GM21447 (cell line): ENCODE data around the gene SMIM10.
"Not testable (repeated sequence)": the region's sequence is repeated elsewhere in the genome, so short reads cannot be mapped to it uniquely, and the experiment has no call there.

ENCODE experiments used
- ATAC-seq: cut with Tn5 transposase; IDR thresholded peaks from one replicate; pipeline ENCODE4 v1.9.1; 2021; ENCODE audit not compliant: unreplicated experiment

Gene SMIM10

GRCh38 chrX:134990801-134991481 lies at the start of gene SMIM10:
Gene SMIM10, plus strand, starts transcription at chrX:134990991. Its CDS starts 105 bp downstream, at chrX:134991096.
- peak; percentile 63 for ATAC-seq

GRCh38 chrX:134946364-134946763 lies 44.4 kb upstream of the SMIM10 start:
- not testable (repeated sequence) for ATAC-seq

GRCh38 chrX:134948333-134949241 lies 42.2 kb upstream of the SMIM10 start:
- ATAC-seq = no peak

GRCh38 chrX:134949271-134949670 lies 41.5 kb upstream of the SMIM10 start:
- ATAC-seq = no peak

- ATAC-seq = no peak
Observed at GRCh38 chrX:134957836-134958235, 33.0 kb upstream of the SMIM10 start.

GRCh38 chrX:134960366-134960765 lies 30.4 kb upstream of the SMIM10 start:
- ATAC-seq = not testable (repeated sequence)

GRCh38 chrX:134963041-134963440 lies 27.8 kb upstream of the SMIM10 start:
- ATAC-seq = no peak

GRCh38 chrX:134969726-134970125 lies 21.1 kb upstream of the SMIM10 start:
- ATAC-seq = no peak

- no peak for ATAC-seq
Observed at GRCh38 chrX:134971926-134972325, 18.9 kb upstream of the SMIM10 start.

GRCh38 chrX:134975516-134975915 lies 15.3 kb upstream of the SMIM10 start:
- no peak for ATAC-seq

GRCh38 chrX:134981910-134982309 lies 8.9 kb upstream of the SMIM10 start:
- no peak for ATAC-seq

- ATAC-seq = no peak
Observed at GRCh38 chrX:134982748-134983147, 8.0 kb upstream of the SMIM10 start.

- no peak for ATAC-seq
Observed at GRCh38 chrX:134985479-134985878, 5.3 kb upstream of the SMIM10 start.

GRCh38 chrX:134990475-134990800 lies 353 bp upstream of the SMIM10 start:
- no peak for ATAC-seq

- ATAC-seq = no peak
Observed at GRCh38 chrX:134997646-134998045, 6.9 kb downstream of the SMIM10 start.

- ATAC-seq = no peak
Observed at GRCh38 chrX:134998246-134998645, 7.5 kb downstream of the SMIM10 start.

GRCh38 chrX:134999469-134999868 lies 8.7 kb downstream of the SMIM10 start:
- no peak for ATAC-seq

GRCh38 chrX:135000516-135000915 lies 9.7 kb downstream of the SMIM10 start:
- ATAC-seq = no peak

GRCh38 chrX:135003876-135004623 lies 13.3 kb downstream of the SMIM10 start:
- ATAC-seq = peak; percentile 94

GRCh38 chrX:135006187-135006586 lies 15.4 kb downstream of the SMIM10 start:
- ATAC-seq = no peak

- no peak for ATAC-seq
Observed at GRCh38 chrX:135009057-135009610, 18.3 kb downstream of the SMIM10 start.
